Measurements from ENCODE around the gene ZNF684.

ZNF684 gene

GRCh38 chr1:40575336-40575735 is 43.9 kb downstream of the ZNF684 start:
- no peak for DNase-seq

- no peak for DNase-seq
Measured at GRCh38 chr1:40582116-40582515, 50.7 kb downstream of the ZNF684 start.

- no peak for DNase-seq
Measured at GRCh38 chr1:40583980-40584379, 52.5 kb downstream of the ZNF684 start.

- DNase-seq = no peak
Measured at GRCh38 chr1:40588586-40588985, 57.1 kb downstream of the ZNF684 start.

GRCh38 chr1:40592107-40592803 is 60.8 kb downstream of the ZNF684 start:
- no peak for DNase-seq

GRCh38 chr1:40593449-40594186 is 62.2 kb downstream of the ZNF684 start:
- DNase-seq = no peak

- DNase-seq = no peak
Measured at GRCh38 chr1:40594187-40594531, 62.7 kb downstream of the ZNF684 start.

GRCh38 chr1:40595623-40596022 is 64.2 kb downstream of the ZNF684 start:
- DNase-seq = no peak

All from activated naive CD4-positive, alpha-beta T cell (primary cell).